H9 (cell line): ENCODE results near the gene BCL11B. TPM values are rescaled to one million over a fixed set of nuclear protein-coding genes. Genes with fewer than 3 reads are reported as not detected.

Experiments
- DNase-seq: peaks from one replicate; pipeline ENCODE4 v3.0.0-alpha.2; 2017
- H2AFZ ChIP-seq: one replicate; pipeline ENCODE4 v1.6.1; 2013; ENCODE audit warnings: mild to moderate bottlenecking, low read length, control low read depth, moderate library complexity
- H2AK5ac ChIP-seq: 2 replicates; pipeline ENCODE4 v1.6.1; 2013; ENCODE audit warnings: low read length, control low read depth, mixed read lengths; ENCODE audit not compliant: insufficient read length
- H2BK120ac ChIP-seq: one replicate; pipeline ENCODE4 v1.6.1; 2013; ENCODE audit warnings: low read depth, mild to moderate bottlenecking, low read length, control low read depth, inconsistent platforms; ENCODE audit not compliant: poor library complexity, severe bottlenecking
- H2BK12ac ChIP-seq: 2 replicates; pipeline ENCODE4 v1.6.1; 2013; ENCODE audit warnings: low read length, control low read depth, mixed read lengths, low read depth; ENCODE audit not compliant: insufficient read length
- H2BK15ac ChIP-seq: 2 replicates; pipeline ENCODE4 v1.6.1; 2013; ENCODE audit warnings: low read depth, low read length, control low read depth
- H2BK20ac ChIP-seq: one replicate; pipeline ENCODE4 v1.6.1; 2013; ENCODE audit warnings: low read depth, mild to moderate bottlenecking, low read length, control low read depth, inconsistent platforms; ENCODE audit not compliant: poor library complexity, severe bottlenecking
- H2BK5ac ChIP-seq: 2 replicates; pipeline ENCODE4 v1.6.1; 2013; ENCODE audit warnings: low read length, control low read depth, mixed read lengths; ENCODE audit not compliant: insufficient read length
- H3K14ac ChIP-seq: 2 replicates; pipeline ENCODE4 v1.6.1; 2013; ENCODE audit warnings: low read length, control low read depth; ENCODE audit not compliant: insufficient read depth
- H3K18ac ChIP-seq: 2 replicates; pipeline ENCODE4 v1.6.1; 2013; ENCODE audit warnings: low read depth, mild to moderate bottlenecking, mixed read lengths, low read length, control low read depth; ENCODE audit not compliant: insufficient read length
- H3K23ac ChIP-seq: 2 replicates; pipeline ENCODE4 v1.6.1; 2013; ENCODE audit warnings: low read length, control low read depth, mixed read lengths, low read depth; ENCODE audit not compliant: insufficient read length
- H3K23me2 ChIP-seq: 2 replicates; pipeline ENCODE4 v1.6.1; 2013; ENCODE audit warnings: low read depth, mild to moderate bottlenecking, mixed read lengths, low read length, control low read depth; ENCODE audit not compliant: insufficient read length, poor library complexity, severe bottlenecking
- H3K27ac ChIP-seq: 2 replicates; pipeline ENCODE4 v1.5.1; 2013; ENCODE audit warnings: low read length, control low read depth, mixed read lengths, low read depth; ENCODE audit not compliant: insufficient read length
- H3K27me3 ChIP-seq: 2 replicates; pipeline ENCODE4 v1.6.1; 2013; ENCODE audit warnings: low read length, control low read depth, inconsistent platforms; ENCODE audit not compliant: insufficient read depth
- H3K4ac ChIP-seq: 2 replicates; pipeline ENCODE4 v1.6.1; 2013; ENCODE audit warnings: low read depth, mild to moderate bottlenecking, control low read depth, inconsistent platforms, low read length, moderate library complexity
- H3K4me1 ChIP-seq: 2 replicates; pipeline ENCODE4 v1.6.1; 2013; ENCODE audit warnings: low read length, control low read depth, inconsistent platforms; ENCODE audit not compliant: insufficient read depth
- H3K4me2 ChIP-seq: 2 replicates; pipeline ENCODE4 v1.6.1; 2013; ENCODE audit warnings: low read length, control low read depth, mixed read lengths; ENCODE audit not compliant: insufficient read length, insufficient read depth
- H3K56ac ChIP-seq: 2 replicates; pipeline ENCODE4 v1.6.1; 2013; ENCODE audit warnings: low read depth, mild to moderate bottlenecking, mixed read lengths, low read length, control low read depth; ENCODE audit not compliant: insufficient read length
- H3K79me1 ChIP-seq: 2 replicates; pipeline ENCODE4 v1.6.1; 2013; ENCODE audit warnings: low read depth, mild to moderate bottlenecking, moderate library complexity, low read length, control low read depth, inconsistent platforms; ENCODE audit not compliant: insufficient read depth, poor library complexity, severe bottlenecking
- H3K79me2 ChIP-seq: 2 replicates; pipeline ENCODE4 v1.6.1; 2013; ENCODE audit warnings: low read length, control low read depth, inconsistent platforms; ENCODE audit not compliant: insufficient read depth
- H3K9ac ChIP-seq: 2 replicates; pipeline ENCODE4 v1.6.1; 2013; ENCODE audit warnings: low read length, control low read depth, mixed read lengths; ENCODE audit not compliant: insufficient read length; ENCODE audit errors: extremely low read depth
- H3K9me3 ChIP-seq: one replicate; pipeline ENCODE4 v1.6.1; 2013; ENCODE audit warnings: low read depth, low read length, inconsistent platforms; ENCODE audit not compliant: control insufficient read depth
- H3T11ph ChIP-seq: one replicate; pipeline ENCODE4 v1.6.1; 2013; ENCODE audit warnings: mild to moderate bottlenecking, low read length, control low read depth, inconsistent platforms
- H4K20me1 ChIP-seq: one replicate; pipeline ENCODE4 v1.6.1; 2013; ENCODE audit not compliant: control insufficient read depth, insufficient read length, insufficient read depth
- H4K5ac ChIP-seq: 2 replicates; pipeline ENCODE4 v1.6.1; 2013; ENCODE audit warnings: low read depth, mild to moderate bottlenecking, mixed read lengths, low read length, control low read depth; ENCODE audit not compliant: insufficient read length
- H4K8ac ChIP-seq: replicated peaks from 2 replicates; pipeline ENCODE4 v1.6.1; 2013; ENCODE audit warnings: low read length, control low read depth, mixed read lengths, low read depth; ENCODE audit not compliant: insufficient read length
- H4K91ac ChIP-seq: 2 replicates; pipeline ENCODE4 v1.6.1; 2013; ENCODE audit warnings: low read depth, mild to moderate bottlenecking, moderate library complexity, mixed read lengths, low read length, control low read depth; ENCODE audit not compliant: insufficient read length
- H3K27ac Mint-ChIP-seq, 3 experiments: 2 replicates in 2 of 3; 3 replicates in 1 of 3; pipeline ENCODE4 v1.8.0; 2020 to 2021; ENCODE audit warnings: mixed read lengths in 3 of 3, mild to moderate bottlenecking in 1 of 3, moderate library complexity in 1 of 3
- H3K27me3 Mint-ChIP-seq: 2 replicates; pipeline ENCODE4 v1.8.0; 2021; ENCODE audit warnings: low read depth, mild to moderate bottlenecking, moderate library complexity, mixed read lengths
- H3K36me3 Mint-ChIP-seq, 3 experiments: 2 replicates in 2 of 3; 3 replicates in 1 of 3; pipeline ENCODE4 v1.8.0; 2020 to 2021; ENCODE audit warnings: low read depth in 3 of 3, mixed read lengths in 3 of 3; ENCODE audit not compliant: insufficient read depth in 1 of 3
- H3K4me1 Mint-ChIP-seq, 2 experiments: 2 replicates each; pipeline ENCODE4 v1.8.0; 2020; ENCODE audit warnings: mixed read lengths in 2 of 2
- H3K4me3 Mint-ChIP-seq, 2 experiments: 2 replicates in 1 of 2; 3 replicates in 1 of 2; pipeline ENCODE4 v1.8.0; 2020 to 2021; ENCODE audit warnings: mild to moderate bottlenecking in 2 of 2, mixed read lengths in 2 of 2, moderate library complexity in 1 of 2
- H3K9me3 Mint-ChIP-seq, 2 experiments: 2 replicates in 1 of 2; 3 replicates in 1 of 2; pipeline ENCODE4 v1.8.0; 2020; ENCODE audit warnings: mild to moderate bottlenecking in 2 of 2, mixed read lengths in 2 of 2, moderate library complexity in 1 of 2
- CTCF ChIP-seq: fragments of 200-600 bp; sonication (generic); conservative IDR thresholded peaks from 3 replicates; pipeline ENCODE4 v1.8.0; 2021; ENCODE audit warnings: antibody characterized with exemption, mild to moderate bottlenecking
- WGBS: extraction: QIAGEN DNeasy Blood & Tissue Kit; methylation state at CpG from one replicate; pipeline ENCODE4 v1.1.7; 2013; ENCODE audit warnings: missing lambda C conversion rate, low lambda C conversion rate, mixed read lengths; ENCODE audit not compliant: insufficient read length; ENCODE audit errors: extremely low coverage; 5-methylcytosine and 5-hydroxymethylcytosine counted together
- total RNA-seq: library from RNA; stranded (reverse); gene quantifications from 2 replicates; pipeline ENCODE4 v1.2.1, GENCODE V29; 2021

BCL11B gene
- total RNA-seq, 1 experiment from 2014 or later: 4.9 TPM

GRCh38 chr14:99230208-99231151, 41.5 kb downstream of the BCL11B start:
- Histone ChIP-seq H3K23me2 (peaks cover 8% of the 10 kb centered on the region), H3K79me1 (no peaks in the 10 kb centered on the region), H2BK120ac (no peak overlapping the region), H3K9me3 (no peaks in the 10 kb centered on the region), H3K4me2 (peak overlapping the region; percentile 52), H3K14ac (no peak overlapping the region; the same call in 1 of the 2 replicates), H3T11ph (no peak overlapping the region), H2AFZ (no peak overlapping the region), H2BK12ac (no peak overlapping the region), H2AK5ac (no peak overlapping the region), H4K91ac (no peak overlapping the region), H3K4ac (no peak overlapping the region), H2BK5ac (no peak overlapping the region), H3K18ac (no peak overlapping the region), H4K8ac (no peak overlapping the region), H2BK15ac (no peak overlapping the region), H3K79me2 (no peaks in the 10 kb centered on the region; the same call in 1 of the 2 replicates), H4K20me1 (no peaks in the 10 kb centered on the region), H3K27me3 (no peaks in the 10 kb centered on the region), H3K27ac (no peak overlapping the region), H3K56ac (no peak overlapping the region), H2BK20ac (no peak overlapping the region), H3K23ac (no peak overlapping the region), H4K5ac (no peak overlapping the region), H3K4me1 (peaks cover 3% of the 10 kb centered on the region; the same call in 1 of the 2 replicates), H3K9ac (no peak overlapping the region)
- Mint-ChIP-seq H3K27ac (peak overlapping the region in 2 of 3 experiments; percentile 52 to 92; a peak in 5 of 7 replicates), H3K4me3 (peak overlapping the region; percentile 65 to 73), H3K9me3 (no peaks in the 10 kb centered on the region; a peak in 1 of 5 replicates), H3K4me1 (peaks cover 33 to 43% of the 10 kb centered on the region in 2 experiments), H3K36me3 (peaks cover 4 to 5% (median 5%) of the 10 kb centered on the region in 3 experiments; a peak in 5 of 7 replicates), H3K27me3 (no peaks in the 10 kb centered on the region)
- no CpG with 5 or more reads among the region's 23 CpGs for WGBS
- peak; percentile 74 for DNase-seq
- TF ChIP-seq CTCF: peak; percentile 42; the same call in 2 of the 3 replicates
